Upper lobe of left lung (tissue), 6 donors: ENCODE results near the gene MGLL. TPM values are rescaled to one million over a fixed set of nuclear protein-coding genes. Genes with fewer than 3 reads are reported as not detected.

Source experiments
- ATAC-seq, 2 donors: fragments of 200-7000 bp; cut with Tn5 transposase; one replicate each; pipeline ENCODE4 v1.9.1; 2022; ENCODE audit warnings: mild to moderate bottlenecking in 2 of 2, moderate library complexity in 2 of 2; ENCODE audit not compliant: low FRiP score in 2 of 2
- DNase-seq, 2 donors: peaks; one replicate each; pipeline ENCODE4 v3.0.0-alpha.2; 2019 to 2020
- H3K27ac ChIP-seq, 4 donors: fragments of 200-600 bp; sonication (generic); one replicate each; pipeline ENCODE4 v1.5.1; 2016 to 2019
- H3K27me3 ChIP-seq, 4 donors: fragments of 200-600 bp; sonication (generic); one replicate each; pipeline ENCODE4 v1.5.1; 2017 to 2019
- H3K36me3 ChIP-seq, 4 donors: fragments of 200-600 bp; sonication (generic); one replicate each; pipeline ENCODE4 v1.5.1; 2016 to 2019
- H3K4me1 ChIP-seq, 4 donors: fragments of 200-600 bp; sonication (generic); one replicate each; pipeline ENCODE4 v1.5.1; 2018 to 2019
- H3K4me3 ChIP-seq, 4 donors: fragments of 200-600 bp; sonication (generic); one replicate each; pipeline ENCODE4 v1.5.1; 2017 to 2019; ENCODE audit warnings: mild to moderate bottlenecking in 2 of 4, moderate library complexity in 1 of 4
- H3K9me3 ChIP-seq, 4 donors: fragments of 200-600 bp; sonication (generic); one replicate each; pipeline ENCODE4 v1.5.1; 2018 to 2019
- CTCF ChIP-seq, 6 experiments: fragments of 450-650 bp in 4 of 6; fragments of 200-600 bp in 2 of 6; sonication (generic) in 2 of 6; IDR thresholded peaks; one replicate each; pipeline ENCODE4 v1.5.1; 2016 to 2019; ENCODE audit warnings: antibody characterized with exemption in 6 of 6
- EP300 ChIP-seq, 4 donors: sonication (generic); formaldehyde crosslinking; IDR thresholded peaks; one replicate each; pipeline ENCODE4 v1.5.1; 2017; ENCODE audit warnings: antibody characterized with exemption in 4 of 4, control low read depth in 2 of 4
- POLR2A ChIP-seq, 4 donors: fragments of 450-650 bp; IDR thresholded peaks; one replicate each; pipeline ENCODE4 v1.5.1; 2016 to 2017; ENCODE audit warnings: antibody characterized with exemption in 4 of 4, mild to moderate bottlenecking in 2 of 4
- POLR2AphosphoS5 ChIP-seq, 2 donors: sonication (generic); formaldehyde crosslinking; IDR thresholded peaks; one replicate each; pipeline ENCODE4 v1.5.1; 2017; ENCODE audit warnings: antibody characterized with exemption in 2 of 2
- WGBS, 2 donors: methylation state at CpG; one replicate each; pipeline ENCODE4 v1.1.5; 2017 to 2018; 5-methylcytosine and 5-hydroxymethylcytosine counted together
- total RNA-seq, 6 donors: library from RNA; depleted of rRNA in 4 of 6; stranded (reverse); fragments of >200 nt in 4 of 6; gene quantifications; one replicate each; pipeline versions ENCODE4 v1.1.0 to v1.2.1, GENCODE V29; 2016 to 2021
- donor health status: DM: no; HTN: no; CAD: no; lungs with moderate emphysema.
- donor health status: DM: no; HTN: yes; CAD: no; lungs with severe emphysema.

The MGLL gene
- total RNA-seq, 6 donors from 2014 or later, result 128 to 253 (median 190) TPM

- Histone ChIP-seq H3K36me3 (peaks cover 0 to 4% (median 2%) of the 10 kb centered on the region in 4 donors), H3K27me3 (no peaks in the 10 kb centered on the region), H3K27ac (no peak overlapping the region), H3K4me1 (peaks cover 13 to 27% (median 20%) of the 10 kb centered on the region in 4 donors), H3K9me3 (no peaks in the 10 kb centered on the region), H3K4me3 (no peak overlapping the region)
- ATAC-seq, result no peak
- 78 to 92% methylated on average over 2 to 3 of the region's 3 CpGs for WGBS, 2 donors
- DNase-seq, result peak in 1 of 2 donors; percentile 12
- TF ChIP-seq POLR2A (IDR thresholded peaks at IDR 0.05), result no peak
- no peak for TF ChIP-seq EP300 (IDR thresholded peaks at IDR 0.05)
- TF ChIP-seq POLR2AphosphoS5 (IDR thresholded peaks at IDR 0.05), result no peak
- no peak for TF ChIP-seq CTCF (IDR thresholded peaks at IDR 0.05)
Measured at GRCh38 chr3:127709320-127710060, 112.8 kb downstream of the MGLL start.

- ATAC-seq, result no peak
Measured at GRCh38 chr3:127708837-127709236, 113.5 kb downstream of the MGLL start.

GRCh38 chr3:127707851-127708411, 114.4 kb downstream of the MGLL start:
- Histone ChIP-seq H3K27ac (peak overlapping the region in 1 of 4 donors; percentile 37), H3K4me1 (peaks cover 0 to 15% (median 6%) of the 10 kb centered on the region in 4 donors), H3K36me3 (peaks cover 0 to 4% (median 2%) of the 10 kb centered on the region in 4 donors), H3K27me3 (no peaks in the 10 kb centered on the region), H3K9me3 (no peaks in the 10 kb centered on the region), H3K4me3 (no peak overlapping the region)
- DNase-seq (peak in 1 of 2 donors; percentile 13), ATAC-seq (no peak)
- TF ChIP-seq EP300 (IDR thresholded peaks at IDR 0.05) (no peak), CTCF (IDR thresholded peaks at IDR 0.05) (no peak), POLR2AphosphoS5 (IDR thresholded peaks at IDR 0.05) (no peak), POLR2A (IDR thresholded peaks at IDR 0.05) (no peak)
- 53 to 60% methylated on average over 13 of the region's 13 CpGs for WGBS, 2 donors

More at GRCh38 chr3:127708837-127709236, 113.5 kb downstream of the MGLL start:
- H3K4me3 ChIP-seq, result no peak overlapping the region
- H3K27me3 ChIP-seq, result no peaks in the 10 kb centered on the region
- no peaks in the 10 kb centered on the region for H3K9me3 ChIP-seq
- 62 to 74% methylated on average over 2 of the region's 2 CpGs for WGBS, 2 donors
- TF ChIP-seq EP300 (IDR thresholded peaks at IDR 0.05) (no peak), CTCF (IDR thresholded peaks at IDR 0.05) (no peak), POLR2A (IDR thresholded peaks at IDR 0.05) (no peak), POLR2AphosphoS5 (IDR thresholded peaks at IDR 0.05) (no peak)
- DNase-seq, result no peak
- peaks cover 7 to 21% (median 13%) of the 10 kb centered on the region in 4 donors for H3K4me1 ChIP-seq
- peaks cover 0 to 4% (median 2%) of the 10 kb centered on the region in 4 donors for H3K36me3 ChIP-seq
- H3K27ac ChIP-seq, result no peak overlapping the region

- Histone ChIP-seq H3K36me3 (peaks cover 0 to 4% (median 2%) of the 10 kb centered on the region in 4 donors), H3K4me3 (no peak overlapping the region), H3K4me1 (peaks cover 0 to 21% (median 5%) of the 10 kb centered on the region in 4 donors), H3K27ac (peak overlapping the region in 2 of 4 donors; percentile 13 to 19), H3K9me3 (no peaks in the 10 kb centered on the region), H3K27me3 (no peaks in the 10 kb centered on the region)
- no peak for ATAC-seq
- TF ChIP-seq POLR2A (IDR thresholded peaks at IDR 0.05) (no peak), CTCF (IDR thresholded peaks at IDR 0.05) (no peak), EP300 (IDR thresholded peaks at IDR 0.05) (no peak), POLR2AphosphoS5 (IDR thresholded peaks at IDR 0.05) (no peak)
- DNase-seq, result peak in 1 of 2 donors; percentile 19
- 85 to 92% methylated on average over 9 to 16 of the region's 16 CpGs for WGBS, 2 donors
Measured at GRCh38 chr3:127706785-127707351, 115.4 kb downstream of the MGLL start.
